HG02870 (cell line): Measurements from ENCODE around the gene LIF.
"Not testable (repeated sequence)": the region's sequence is repeated elsewhere in the genome, so short reads cannot be mapped to it uniquely, and the experiment has no call there.

ENCODE experiments used
- ATAC-seq: cut with Tn5 transposase; IDR thresholded peaks from one replicate; pipeline ENCODE4 v1.9.1; 2021; ENCODE audit warnings: mild to moderate bottlenecking, moderate library complexity; ENCODE audit not compliant: unreplicated experiment

LIF gene

DNA sequence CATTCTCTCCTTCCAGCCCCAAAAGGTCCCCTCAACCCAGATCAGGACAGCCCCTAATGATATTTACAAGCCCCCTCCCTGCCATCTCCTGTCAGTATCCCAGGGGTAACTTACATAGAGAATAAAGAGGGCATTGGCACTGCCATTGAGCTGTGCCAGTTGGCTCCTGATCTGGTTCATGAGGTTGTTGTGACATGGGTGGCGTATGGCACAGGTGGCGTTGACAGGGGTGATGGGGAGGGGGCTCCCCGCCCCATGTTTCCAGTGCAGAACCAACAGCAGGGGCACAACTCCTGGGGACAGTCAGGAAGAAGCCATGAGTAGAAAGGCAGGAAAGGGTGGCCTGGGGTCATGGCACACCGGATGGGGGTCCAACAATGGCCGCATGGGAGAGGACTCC, 1.9 kb downstream of the LIF start:
- ATAC-seq = no peak

DNA sequence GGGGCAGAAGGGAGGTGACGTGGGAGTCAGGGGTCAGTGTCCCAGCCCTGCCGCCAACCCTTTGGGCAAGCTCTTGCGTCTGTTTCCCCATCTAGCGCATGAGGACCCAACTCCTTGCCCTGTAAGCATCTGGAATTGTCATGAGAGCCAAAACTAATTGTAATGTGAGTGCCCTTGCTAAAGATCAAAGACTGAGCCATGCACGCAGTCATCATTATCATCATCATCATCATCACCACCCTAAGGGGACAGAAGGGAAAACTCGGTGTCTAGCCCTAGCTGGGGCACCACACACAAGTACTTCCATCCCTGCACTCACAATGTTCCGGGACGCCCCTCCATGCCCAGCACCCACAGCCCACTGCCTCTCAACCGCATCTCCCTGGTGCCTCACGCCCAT, 2.5 kb downstream of the LIF start:
- no peak for ATAC-seq

DNA sequence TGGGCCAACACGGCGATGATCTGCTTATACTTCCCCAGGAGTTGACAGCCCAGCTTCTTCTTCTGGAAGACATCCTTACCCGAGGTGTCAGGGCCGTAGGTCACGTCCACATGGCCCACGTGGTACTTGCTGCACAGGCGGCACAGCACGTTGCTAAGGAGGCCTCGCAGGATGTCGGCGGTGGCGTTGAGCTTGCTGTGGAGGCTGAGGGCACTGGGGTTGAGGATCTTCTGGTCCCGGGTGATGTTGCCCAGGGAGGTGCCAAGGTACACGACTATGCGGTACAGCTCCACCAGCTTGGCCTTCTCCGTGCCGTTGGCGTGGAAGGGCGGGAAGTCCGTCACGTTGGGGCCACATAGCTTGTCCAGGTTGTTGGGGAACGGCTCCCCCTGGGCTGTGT, 2.9 kb downstream of the LIF start:
- no peak for ATAC-seq

- ATAC-seq = no peak
These were observed 4.8 kb downstream of the LIF start for GRCh38 chr22:30241576-30242371.

DNA sequence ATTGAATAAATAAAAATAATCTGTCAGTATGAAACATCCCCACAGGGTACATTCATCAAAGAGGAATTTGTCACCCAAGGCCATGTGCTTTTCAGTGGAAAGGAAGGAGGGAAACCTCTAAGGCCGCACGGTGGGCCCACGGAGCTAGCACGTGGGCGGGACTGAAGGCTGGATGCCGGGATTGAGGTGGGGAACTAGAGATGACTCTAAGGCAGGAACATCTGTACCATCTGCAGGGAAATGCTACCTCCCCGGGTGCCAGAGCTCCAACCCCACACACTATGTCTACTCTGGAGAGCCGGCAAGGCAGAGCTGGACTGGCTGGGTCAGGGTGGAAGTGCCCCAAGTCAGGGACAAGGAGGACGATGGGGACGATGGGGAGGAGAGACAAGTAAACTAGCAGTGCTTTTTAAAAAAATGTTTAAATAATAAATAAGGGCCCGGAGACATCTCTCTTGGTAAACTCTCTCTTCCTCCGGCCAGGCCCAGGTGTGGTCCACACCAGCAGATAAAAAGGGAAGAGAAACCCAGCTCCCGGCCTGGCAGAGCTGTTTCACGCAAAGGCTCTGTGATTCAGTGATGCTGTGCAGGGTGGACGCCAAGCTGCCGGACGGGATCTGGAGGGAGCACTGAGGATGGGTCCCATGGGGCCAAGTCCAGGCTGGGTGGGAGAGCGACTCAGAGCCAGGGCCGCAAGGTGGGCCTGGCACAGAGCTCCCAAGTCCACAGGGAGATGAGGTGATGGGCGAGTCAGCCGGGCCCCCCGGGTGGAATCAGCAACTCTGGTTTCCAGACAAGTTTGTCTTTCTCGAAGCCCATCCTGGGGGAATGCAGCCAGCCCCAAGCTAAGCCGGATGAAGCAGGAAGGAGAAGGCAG, 5.8 kb downstream of the LIF start:
- ATAC-seq = no peak

GRCh38 chr22:30239488-30240405, 6.8 kb downstream of the LIF start:
- ATAC-seq = no peak

- ATAC-seq = no peak
These were observed 7.7 kb downstream of the LIF start for GRCh38 chr22:30238661-30239487.

GRCh38 chr22:30238136-30238535, 8.4 kb downstream of the LIF start:
- ATAC-seq = no peak

DNA sequence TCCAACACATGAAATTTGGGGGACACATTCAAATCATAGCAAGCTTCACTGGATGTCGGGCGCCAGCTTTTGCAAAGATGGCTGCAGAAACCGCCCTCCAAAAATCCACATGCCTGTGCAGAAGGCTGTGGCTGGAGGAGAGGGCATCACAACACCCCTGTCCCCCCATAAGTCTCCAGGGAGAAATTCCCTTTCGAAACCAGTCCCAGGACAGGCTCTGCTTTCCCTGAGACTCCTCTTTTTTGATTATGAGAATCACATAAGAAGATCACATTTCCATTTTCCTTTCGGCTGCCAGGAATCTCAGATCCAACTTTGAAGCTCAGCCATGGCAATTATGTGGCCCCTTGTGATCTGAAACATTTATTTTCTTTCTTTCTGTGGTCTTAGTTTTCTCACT, 9.7 kb downstream of the LIF start:
- ATAC-seq = no peak

GRCh38 chr22:30235687-30236170, 10.8 kb downstream of the LIF start:
- ATAC-seq = no peak

GRCh38 chr22:30234786-30235470, 11.6 kb downstream of the LIF start:
- no peak for ATAC-seq

DNA sequence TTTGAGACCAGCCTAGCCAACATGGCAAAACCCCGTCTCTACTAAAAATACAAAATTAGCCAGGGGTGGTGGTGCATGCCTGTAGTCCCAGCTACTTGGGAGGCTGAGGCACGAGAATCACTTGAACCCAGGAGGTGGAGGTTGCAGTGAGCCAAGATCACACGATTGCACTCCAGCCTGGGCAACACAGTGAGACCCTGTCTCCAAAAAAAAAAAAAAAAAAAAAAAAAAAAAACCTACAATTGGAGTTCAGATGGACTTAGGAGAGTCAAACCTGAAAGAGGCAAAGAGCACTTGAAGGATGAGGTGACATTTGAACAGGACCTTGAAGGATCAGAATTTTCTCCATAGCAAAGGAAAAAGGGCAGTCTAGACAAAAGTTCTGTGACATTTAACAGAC, 12.2 kb downstream of the LIF start:
- ATAC-seq = not testable (repeated sequence)

DNA sequence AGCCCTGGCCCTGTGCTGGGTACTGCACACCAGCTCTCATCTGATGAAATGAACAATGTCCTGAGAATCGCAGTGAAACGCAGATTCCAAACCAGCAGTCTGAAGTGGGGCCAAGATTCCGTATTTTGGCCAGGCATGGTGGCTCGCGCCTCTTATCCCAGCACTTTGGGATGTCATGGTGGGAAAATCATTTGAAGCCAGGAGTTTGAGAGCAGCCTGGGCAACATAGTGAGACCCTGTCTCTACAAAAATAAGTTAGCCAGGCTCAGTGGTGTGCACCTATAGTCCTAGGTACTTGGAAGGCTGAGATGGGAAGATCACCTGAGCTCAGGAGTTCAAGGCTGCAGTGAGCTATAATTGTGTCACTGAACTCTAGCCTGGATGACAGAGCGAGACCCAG, 13.0 kb downstream of the LIF start:
- ATAC-seq = no peak

DNA sequence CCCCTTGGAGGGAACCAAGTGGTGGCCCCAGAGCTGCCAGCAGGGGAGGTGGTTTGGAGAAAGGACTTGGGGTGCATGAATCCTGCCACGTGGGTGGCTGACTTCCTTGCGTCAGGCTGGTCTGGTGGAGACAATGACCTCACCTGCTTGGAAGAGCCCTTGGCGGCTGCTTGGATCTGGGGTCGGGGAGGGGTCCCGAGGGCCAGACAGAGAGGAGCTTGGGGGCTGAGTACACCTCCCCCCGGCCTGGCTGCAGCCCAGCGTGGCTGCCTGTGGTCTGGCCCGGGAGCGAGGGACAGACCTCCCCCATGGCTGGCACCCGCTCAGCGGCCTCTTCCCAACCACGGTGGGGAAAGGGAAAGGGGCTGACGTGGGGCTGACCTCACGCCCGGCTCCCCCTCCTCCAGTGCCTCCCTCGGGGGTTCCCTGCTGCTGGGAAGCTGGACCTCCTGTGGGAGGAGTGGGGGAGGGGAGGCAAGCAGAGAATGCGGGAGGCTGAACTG, 13.8 kb downstream of the LIF start:
- ATAC-seq = no peak

DNA sequence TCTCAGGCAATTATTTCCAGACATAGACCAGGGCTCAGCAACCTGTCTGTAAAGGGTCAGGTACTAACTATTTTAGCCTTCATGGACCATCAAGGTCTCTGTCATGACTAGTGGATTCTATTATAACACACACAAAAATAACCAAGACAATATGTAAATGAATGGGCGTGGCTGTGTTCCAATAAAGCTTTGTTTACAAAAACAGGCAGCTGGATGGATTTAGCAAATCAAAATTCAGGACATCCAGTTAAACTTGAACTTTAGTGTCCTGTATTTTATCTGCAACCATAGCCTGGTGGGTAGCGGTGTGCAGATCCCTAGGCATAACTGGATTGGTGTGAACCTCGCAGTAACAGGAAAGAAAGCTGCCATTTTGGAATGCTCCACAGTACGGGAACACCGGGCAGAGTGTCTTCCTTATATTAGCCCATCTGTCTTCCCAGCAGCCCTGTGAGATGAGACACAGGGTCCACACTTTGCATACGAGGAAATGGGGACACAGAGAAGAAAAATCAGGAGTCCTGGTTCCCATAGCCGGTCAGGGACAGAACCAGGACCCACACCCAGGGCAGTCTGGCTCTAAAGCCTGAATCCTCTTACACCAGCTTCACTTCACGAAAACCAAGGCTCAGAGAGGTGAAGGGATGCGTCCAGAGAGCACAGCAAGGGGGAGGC, 15.6 kb downstream of the LIF start:
- ATAC-seq = no peak

DNA sequence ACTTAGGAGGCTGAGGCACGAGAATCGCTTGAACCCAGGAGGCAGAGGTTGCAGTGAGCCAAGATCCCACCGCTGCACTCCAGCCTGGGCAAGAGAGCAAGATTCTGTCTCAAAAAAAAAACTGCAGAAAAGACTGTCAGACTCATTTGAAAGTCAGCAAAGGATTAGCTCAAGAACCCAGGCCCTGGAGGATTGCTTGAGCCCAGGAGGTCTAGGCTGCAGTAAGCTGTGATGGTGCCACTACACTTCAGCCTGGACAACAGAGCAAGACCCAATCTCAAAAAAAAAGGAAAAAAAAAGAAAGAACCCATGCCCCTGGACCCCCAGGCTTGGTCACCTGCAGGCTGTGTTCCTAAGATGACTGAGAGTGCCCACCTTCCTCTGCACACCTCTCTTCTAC, 16.2 kb downstream of the LIF start:
- no peak for ATAC-seq

DNA sequence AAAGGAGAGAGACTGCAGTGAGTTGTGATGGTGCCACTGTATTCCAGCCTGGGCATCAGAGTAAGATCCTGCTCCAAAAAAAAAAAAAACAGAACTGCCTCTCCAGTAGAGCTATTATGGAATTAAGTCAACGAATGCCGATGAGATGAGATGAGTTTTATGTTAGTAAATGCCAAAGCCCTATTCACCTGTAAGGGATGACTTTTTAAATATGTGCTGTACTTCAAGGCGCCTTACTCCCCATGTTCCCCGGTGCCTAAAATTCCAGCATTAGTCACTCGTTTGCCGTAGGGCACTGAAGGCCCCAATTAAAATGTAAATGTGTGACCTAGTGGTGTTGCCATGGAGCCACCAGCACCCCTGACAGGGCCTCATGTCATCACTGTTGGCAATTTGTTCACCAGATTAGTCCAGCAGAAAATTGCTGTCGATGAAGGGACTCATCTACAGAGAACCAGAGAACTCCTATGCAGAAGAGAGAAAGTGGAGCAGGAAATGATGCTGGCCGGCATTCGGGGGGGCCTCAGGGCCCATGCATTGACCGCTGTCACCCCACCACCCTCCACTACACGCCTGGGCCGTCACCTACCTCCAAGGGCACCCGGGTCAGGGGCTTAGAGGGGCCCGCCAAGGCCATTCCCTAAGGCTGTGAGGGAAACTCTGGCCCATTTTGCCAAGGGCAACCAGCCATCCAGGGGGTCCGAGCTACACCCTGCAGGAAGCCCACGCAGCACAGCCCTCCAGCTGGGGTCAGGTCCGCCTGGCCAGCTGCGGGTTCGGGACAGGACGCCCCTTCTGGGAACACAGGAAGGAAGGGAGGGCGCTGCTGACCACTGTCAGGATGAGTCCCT, 17.8 kb downstream of the LIF start:
- no peak for ATAC-seq
